Measurements from ENCODE around the gene PTPN1.
"Not testable (repeated sequence)": the region's sequence is repeated elsewhere in the genome, so short reads cannot be mapped to it uniquely, and the experiment has no call there.

The PTPN1 gene

DNA sequence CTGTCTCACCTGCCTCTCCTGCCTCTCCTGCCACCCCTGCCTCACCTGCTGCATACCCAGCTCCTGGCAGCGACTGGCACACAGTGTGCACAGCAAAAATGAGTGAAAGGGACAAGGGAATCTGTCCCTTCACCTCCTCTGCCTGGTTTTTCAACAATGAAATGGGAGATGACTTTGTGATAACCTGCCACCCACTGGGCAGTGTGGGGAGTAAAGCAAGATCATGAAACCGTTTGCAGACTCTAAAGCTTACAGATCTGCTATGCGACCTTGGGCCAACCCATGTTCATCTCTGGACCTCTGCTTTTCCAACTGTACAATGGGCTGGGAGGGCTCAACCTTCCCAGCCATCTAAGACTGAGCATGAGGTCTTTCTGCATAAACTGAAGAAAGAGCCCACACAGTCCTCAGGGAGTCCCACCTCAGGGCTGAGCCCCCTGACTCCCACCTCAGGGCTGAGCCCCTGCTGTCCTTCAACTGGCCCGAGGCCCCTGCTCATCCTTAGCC, 100.1 kb downstream of the PTPN1 start:
- Histone ChIP-seq H3K4me3 (ENCODE audit: low read length) (no peak overlapping the region), H3K4me1 (ENCODE audit: control insufficient read depth, insufficient read depth, low read length) (no peaks in the 10 kb centered on the region), H3K36me3 (ENCODE audit: control insufficient read depth, insufficient read depth, low read length) (no peaks in the 10 kb centered on the region), H3K9me3 (ENCODE audit: control insufficient read depth, low read length) (no peaks in the 10 kb centered on the region), H3K27me3 (ENCODE audit: control insufficient read depth, insufficient read depth, low read length) (no peaks in the 10 kb centered on the region), H3K9ac (ENCODE audit: low read length) (no peak overlapping the region)

DNA sequence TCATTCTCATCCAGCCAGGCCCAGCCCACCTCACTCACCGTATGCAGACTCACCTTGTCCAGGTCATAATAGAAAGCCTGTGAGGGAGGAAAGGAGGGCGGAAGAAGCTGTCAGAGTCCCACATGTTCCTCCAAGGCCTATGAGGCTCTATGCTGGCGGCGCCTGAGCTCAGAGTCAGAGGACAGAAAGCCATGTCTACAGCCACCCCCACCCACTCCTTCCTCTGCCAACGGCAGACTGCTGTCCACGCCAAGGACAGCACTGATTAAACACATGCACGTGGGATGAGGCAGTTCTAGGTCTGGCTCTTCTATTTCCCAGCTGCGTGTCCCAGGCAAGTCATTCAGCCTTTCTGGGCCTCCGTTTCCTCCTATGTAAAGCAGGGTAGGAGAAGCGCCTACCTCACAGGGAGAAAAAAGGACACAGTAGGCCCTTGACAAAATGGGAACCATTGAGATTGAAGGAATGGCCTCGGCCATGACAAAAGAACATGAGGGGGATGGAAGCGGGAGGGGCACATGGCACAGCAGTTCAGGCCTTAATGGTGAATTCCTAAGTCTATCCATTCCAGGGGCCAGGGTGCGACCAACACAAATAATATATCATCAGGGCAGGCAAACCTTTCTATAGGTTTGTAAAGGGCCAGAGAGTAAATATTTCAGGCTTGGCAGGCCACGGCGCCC, 101.1 kb downstream of the PTPN1 start:
- Histone ChIP-seq H3K27me3 (ENCODE audit: control insufficient read depth, insufficient read depth, low read length) (no peaks in the 10 kb centered on the region), H3K4me3 (ENCODE audit: low read length) (no peak overlapping the region), H3K36me3 (ENCODE audit: control insufficient read depth, insufficient read depth, low read length) (no peaks in the 10 kb centered on the region), H3K9ac (ENCODE audit: low read length) (no peak overlapping the region), H3K4me1 (ENCODE audit: control insufficient read depth, insufficient read depth, low read length) (no peaks in the 10 kb centered on the region), H3K9me3 (ENCODE audit: control insufficient read depth, low read length) (no peaks in the 10 kb centered on the region)

GRCh38 chr20:50613438-50614169, 103.4 kb downstream of the PTPN1 start:
- Histone ChIP-seq H3K9ac (ENCODE audit: low read length) (no peak overlapping the region), H3K4me1 (ENCODE audit: control insufficient read depth, insufficient read depth, low read length) (no peaks in the 10 kb centered on the region), H3K4me3 (ENCODE audit: low read length) (no peak overlapping the region), H3K36me3 (ENCODE audit: control insufficient read depth, insufficient read depth, low read length) (no peaks in the 10 kb centered on the region), H3K9me3 (ENCODE audit: control insufficient read depth, low read length) (no peaks in the 10 kb centered on the region), H3K27me3 (ENCODE audit: control insufficient read depth, insufficient read depth, low read length) (no peaks in the 10 kb centered on the region)

GRCh38 chr20:50615407-50615806, 105.2 kb downstream of the PTPN1 start:
- H3K4me1 ChIP-seq (ENCODE audit: control insufficient read depth, insufficient read depth, low read length): no peaks in the 10 kb centered on the region
- H3K4me3 ChIP-seq (ENCODE audit: low read length): no peak overlapping the region
- no peaks in the 10 kb centered on the region for H3K36me3 ChIP-seq (ENCODE audit: control insufficient read depth, insufficient read depth, low read length)
- no peaks in the 10 kb centered on the region for H3K27me3 ChIP-seq (ENCODE audit: control insufficient read depth, insufficient read depth, low read length)
- no peak overlapping the region for H3K9ac ChIP-seq (ENCODE audit: low read length)
- H3K9me3 ChIP-seq (ENCODE audit: control insufficient read depth, low read length): no peaks in the 10 kb centered on the region

DNA sequence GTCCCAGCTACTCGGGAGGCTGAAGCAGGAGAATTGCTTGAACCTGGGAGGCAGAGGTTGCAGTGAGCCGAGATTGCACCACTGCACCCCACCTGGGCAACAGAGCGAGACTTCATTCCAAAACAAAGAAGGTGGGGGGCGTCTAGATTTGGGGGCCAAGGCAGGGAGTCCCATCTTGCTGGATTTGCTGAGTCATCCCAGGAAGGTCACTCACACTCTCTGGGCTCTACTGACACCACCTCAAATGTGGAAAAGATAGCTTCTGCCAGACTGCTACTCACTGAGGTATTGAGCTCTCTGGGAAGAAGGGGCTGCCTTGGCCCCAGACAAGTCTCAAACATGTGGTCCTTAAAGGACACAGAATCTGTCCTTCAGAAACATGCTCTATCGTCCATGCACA, 106.8 kb downstream of the PTPN1 start:
- Histone ChIP-seq H3K27me3 (ENCODE audit: control insufficient read depth, insufficient read depth, low read length) (no peaks in the 10 kb centered on the region), H3K9me3 (ENCODE audit: control insufficient read depth, low read length) (no peaks in the 10 kb centered on the region), H3K36me3 (ENCODE audit: control insufficient read depth, insufficient read depth, low read length) (no peaks in the 10 kb centered on the region), H3K9ac (ENCODE audit: low read length) (no peak overlapping the region), H3K4me3 (ENCODE audit: low read length) (no peak overlapping the region), H3K4me1 (ENCODE audit: control insufficient read depth, insufficient read depth, low read length) (no peaks in the 10 kb centered on the region)

GRCh38 chr20:50618537-50618936, 108.4 kb downstream of the PTPN1 start:
- Histone ChIP-seq H3K27me3 (ENCODE audit: control insufficient read depth, insufficient read depth, low read length) (no peaks in the 10 kb centered on the region), H3K4me3 (ENCODE audit: low read length) (no peak overlapping the region), H3K9me3 (ENCODE audit: control insufficient read depth, low read length) (no peaks in the 10 kb centered on the region), H3K4me1 (ENCODE audit: control insufficient read depth, insufficient read depth, low read length) (no peaks in the 10 kb centered on the region), H3K36me3 (ENCODE audit: control insufficient read depth, insufficient read depth, low read length) (no peaks in the 10 kb centered on the region), H3K9ac (ENCODE audit: low read length) (no peak overlapping the region)

DNA sequence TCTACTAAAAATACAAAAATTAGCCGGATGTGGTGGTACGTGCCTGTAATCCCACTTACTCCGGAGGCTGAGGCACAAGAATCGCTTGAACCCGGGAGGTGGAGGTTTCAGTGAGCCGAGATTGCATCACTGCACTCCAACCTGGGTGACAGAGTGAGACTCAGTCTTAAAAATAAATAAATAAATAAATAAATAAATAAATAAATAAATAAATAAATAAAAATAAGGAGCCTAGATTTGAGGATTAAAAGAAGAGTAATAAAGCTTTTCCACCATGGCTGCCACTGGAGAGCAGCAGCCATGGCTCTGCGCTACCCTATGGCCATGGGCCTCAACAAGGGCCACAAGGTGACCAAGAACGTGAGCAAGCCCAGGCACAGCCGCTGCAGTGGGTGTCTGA, 110.3 kb downstream of the PTPN1 start:
- H3K9me3 ChIP-seq (ENCODE audit: control insufficient read depth, low read length); H3K27me3 ChIP-seq (ENCODE audit: control insufficient read depth, insufficient read depth, low read length); H3K4me1 ChIP-seq (ENCODE audit: control insufficient read depth, insufficient read depth, low read length); H3K36me3 ChIP-seq (ENCODE audit: control insufficient read depth, insufficient read depth, low read length); H3K9ac ChIP-seq (ENCODE audit: low read length); H3K4me3 ChIP-seq (ENCODE audit: low read length): not testable (repeated sequence)

- H3K36me3 ChIP-seq (ENCODE audit: control insufficient read depth, insufficient read depth, low read length): no peaks in the 10 kb centered on the region
- H3K9me3 ChIP-seq (ENCODE audit: control insufficient read depth, low read length): no peaks in the 10 kb centered on the region
- H3K4me1 ChIP-seq (ENCODE audit: control insufficient read depth, insufficient read depth, low read length): peaks cover 4% of the 10 kb centered on the region
- no peak overlapping the region for H3K9ac ChIP-seq (ENCODE audit: low read length)
- no peaks in the 10 kb centered on the region for H3K27me3 ChIP-seq (ENCODE audit: control insufficient read depth, insufficient read depth, low read length)
- H3K4me3 ChIP-seq (ENCODE audit: low read length): no peak overlapping the region
Observed at GRCh38 chr20:50621068-50621665, 111.0 kb downstream of the PTPN1 start.

GRCh38 chr20:50624351-50625016, 114.3 kb downstream of the PTPN1 start:
- Histone ChIP-seq H3K36me3 (ENCODE audit: control insufficient read depth, insufficient read depth, low read length) (no peaks in the 10 kb centered on the region), H3K27me3 (ENCODE audit: control insufficient read depth, insufficient read depth, low read length) (no peaks in the 10 kb centered on the region), H3K9ac (ENCODE audit: low read length) (no peak overlapping the region), H3K4me1 (ENCODE audit: control insufficient read depth, insufficient read depth, low read length) (peaks cover 6% of the 10 kb centered on the region), H3K9me3 (ENCODE audit: control insufficient read depth, low read length) (no peaks in the 10 kb centered on the region), H3K4me3 (ENCODE audit: low read length) (no peak overlapping the region)

GRCh38 chr20:50625986-50626677, 115.9 kb downstream of the PTPN1 start:
- Histone ChIP-seq H3K9me3 (ENCODE audit: control insufficient read depth, low read length) (no peaks in the 10 kb centered on the region), H3K4me1 (ENCODE audit: control insufficient read depth, insufficient read depth, low read length) (peaks cover 6% of the 10 kb centered on the region), H3K36me3 (ENCODE audit: control insufficient read depth, insufficient read depth, low read length) (no peaks in the 10 kb centered on the region), H3K27me3 (ENCODE audit: control insufficient read depth, insufficient read depth, low read length) (no peaks in the 10 kb centered on the region), H3K9ac (ENCODE audit: low read length) (no peak overlapping the region), H3K4me3 (ENCODE audit: low read length) (no peak overlapping the region)

GRCh38 chr20:50627747-50628146, 117.6 kb downstream of the PTPN1 start:
- Histone ChIP-seq H3K9ac (ENCODE audit: low read length) (no peak overlapping the region), H3K9me3 (ENCODE audit: control insufficient read depth, low read length) (no peaks in the 10 kb centered on the region), H3K36me3 (ENCODE audit: control insufficient read depth, insufficient read depth, low read length) (no peaks in the 10 kb centered on the region), H3K4me1 (ENCODE audit: control insufficient read depth, insufficient read depth, low read length) (peaks cover 6% of the 10 kb centered on the region), H3K27me3 (ENCODE audit: control insufficient read depth, insufficient read depth, low read length) (no peaks in the 10 kb centered on the region), H3K4me3 (ENCODE audit: low read length) (no peak overlapping the region)
